M059J (cell line): Measurements from ENCODE around the gene P2RX3. TPM values are rescaled to one million over a fixed set of nuclear protein-coding genes. Genes with fewer than 3 reads are reported as not detected.
"Not testable (repeated sequence)": the region's sequence is repeated elsewhere in the genome, so short reads cannot be mapped to it uniquely, and the experiment has no call there.

ENCODE experiments used
- DNase-seq: peaks from one replicate; pipeline ENCODE4 v3.0.0-alpha.2; 2012; ENCODE audit warnings: low read depth
- total RNA-seq: library from RNA; depleted of rRNA; stranded (reverse); fragments of >200 nt; shearing (Covaris generic); gene quantifications from 2 replicates; pipeline ENCODE4 v1.2.3, GENCODE V29; 2014

Gene P2RX3
- total RNA-seq, 1 experiment from 2014 or later = not detected

GRCh38 chr11:57397394-57397990 is 59.3 kb downstream of the P2RX3 start:
- DNase-seq = no peak

- peak; percentile 52 for DNase-seq
These were observed 61.1 kb downstream of the P2RX3 start for GRCh38 chr11:57399221-57399620.

GRCh38 chr11:57399972-57400578 is 61.9 kb downstream of the P2RX3 start:
- DNase-seq = no peak

- peak; percentile 90 for DNase-seq
These were observed 64.2 kb downstream of the P2RX3 start for GRCh38 chr11:57402188-57403002.

GRCh38 chr11:57403003-57403801 is 65.0 kb downstream of the P2RX3 start:
- DNase-seq = not testable (repeated sequence)

GRCh38 chr11:57403802-57404147 is 65.6 kb downstream of the P2RX3 start:
- DNase-seq = no peak

- DNase-seq = no peak
These were observed 67.2 kb downstream of the P2RX3 start for GRCh38 chr11:57405271-57405860.

- peak; percentile 25 for DNase-seq
These were observed 68.3 kb downstream of the P2RX3 start for GRCh38 chr11:57406337-57406904.

- DNase-seq = no peak
These were observed 69.1 kb downstream of the P2RX3 start for GRCh38 chr11:57407010-57407920.

- DNase-seq = no peak
These were observed 69.9 kb downstream of the P2RX3 start for GRCh38 chr11:57407941-57408475.

GRCh38 chr11:57408771-57409170 is 70.6 kb downstream of the P2RX3 start:
- DNase-seq = no peak

- DNase-seq = no peak
These were observed 71.4 kb downstream of the P2RX3 start for GRCh38 chr11:57409321-57410100.

- peak; percentile 80 for DNase-seq
These were observed 72.1 kb downstream of the P2RX3 start for GRCh38 chr11:57410287-57410686.

GRCh38 chr11:57413681-57414080 is 75.5 kb downstream of the P2RX3 start:
- DNase-seq = peak; percentile 30

GRCh38 chr11:57414612-57415212 is 76.6 kb downstream of the P2RX3 start:
- no peak for DNase-seq

- DNase-seq = no peak
These were observed 78.3 kb downstream of the P2RX3 start for GRCh38 chr11:57416436-57416835.

- DNase-seq = no peak
These were observed 78.9 kb downstream of the P2RX3 start for GRCh38 chr11:57417056-57417455.

GRCh38 chr11:57418131-57418530 is 80.0 kb downstream of the P2RX3 start:
- DNase-seq = peak; percentile 25

- DNase-seq = no peak
These were observed 81.0 kb downstream of the P2RX3 start for GRCh38 chr11:57419146-57419545.
